Activated naive CD4-positive, alpha-beta T cell treated with Interleukin-2 at 50 U/mL for 16 hours (primary cell): ENCODE measurements around the gene TENM4.
A peak's percentile ranks its signal among the peaks of the same experiment; 100 is the strongest.

Experiments used
- DNase-seq: peaks from one replicate; pipeline ENCODE4 v3.0.0-alpha.2; 2020

The TENM4 gene

GRCh38 chr11:78715639-78716311, 725.1 kb downstream of the TENM4 start:
- DNase-seq: peak; percentile 12

DNA sequence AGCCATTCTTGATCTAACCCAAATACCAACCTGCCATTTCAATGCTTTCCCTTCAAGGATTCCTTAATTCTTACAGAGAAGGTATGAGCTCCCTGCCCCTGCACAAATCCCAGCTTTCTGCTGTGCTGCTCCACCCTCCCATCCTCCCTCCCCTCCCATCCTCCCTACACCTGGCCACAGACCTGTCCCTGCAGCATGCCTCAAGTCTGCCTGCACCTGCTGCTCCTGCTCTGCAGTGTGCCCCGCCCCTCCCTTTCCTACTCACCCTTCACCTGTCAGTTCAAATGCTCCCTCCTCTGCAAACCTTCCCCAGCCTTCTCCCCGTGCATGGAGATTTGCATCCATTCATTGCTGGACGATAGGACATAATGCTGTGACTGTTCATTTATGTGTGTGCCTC, 726.3 kb downstream of the TENM4 start:
- DNase-seq: no peak

DNA sequence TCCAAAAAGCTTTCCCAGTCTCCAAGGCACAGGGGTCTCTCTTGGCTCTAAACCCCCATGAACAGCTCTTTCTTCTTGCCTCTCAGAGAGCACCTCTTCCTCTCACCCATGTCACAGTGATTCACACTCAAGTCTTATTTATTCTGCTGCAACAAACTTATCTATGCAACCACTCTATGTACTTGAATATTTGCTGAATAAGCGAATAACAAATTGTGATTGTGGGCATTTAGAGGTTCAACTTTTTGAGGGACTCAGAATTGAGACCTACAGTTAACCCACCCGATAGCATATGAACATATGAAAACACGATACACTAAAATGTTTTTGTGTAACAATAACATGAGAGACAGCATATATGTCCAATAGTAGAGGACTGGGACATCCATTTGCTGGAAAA, 729.1 kb downstream of the TENM4 start:
- DNase-seq: no peak

DNA sequence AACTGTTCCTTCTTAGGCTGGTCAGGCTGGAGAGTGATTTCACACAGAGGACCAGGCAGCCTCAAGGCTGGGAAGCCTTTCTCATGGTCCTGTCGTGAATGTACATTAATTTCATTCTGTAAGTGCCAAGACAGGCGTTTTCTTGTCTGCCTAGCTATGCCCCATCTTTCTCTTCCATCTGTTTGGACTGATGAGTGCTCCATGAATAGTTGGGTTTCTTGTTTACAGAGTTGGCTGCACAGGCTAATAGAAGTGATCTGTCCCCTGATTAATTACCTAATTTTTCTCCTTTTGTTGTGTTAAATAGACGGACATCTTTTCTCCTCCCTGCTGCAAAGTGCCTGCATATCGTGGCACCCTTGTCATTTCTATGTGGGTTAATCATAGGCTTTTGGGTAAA, 730.4 kb downstream of the TENM4 start:
- no peak for DNase-seq

DNA sequence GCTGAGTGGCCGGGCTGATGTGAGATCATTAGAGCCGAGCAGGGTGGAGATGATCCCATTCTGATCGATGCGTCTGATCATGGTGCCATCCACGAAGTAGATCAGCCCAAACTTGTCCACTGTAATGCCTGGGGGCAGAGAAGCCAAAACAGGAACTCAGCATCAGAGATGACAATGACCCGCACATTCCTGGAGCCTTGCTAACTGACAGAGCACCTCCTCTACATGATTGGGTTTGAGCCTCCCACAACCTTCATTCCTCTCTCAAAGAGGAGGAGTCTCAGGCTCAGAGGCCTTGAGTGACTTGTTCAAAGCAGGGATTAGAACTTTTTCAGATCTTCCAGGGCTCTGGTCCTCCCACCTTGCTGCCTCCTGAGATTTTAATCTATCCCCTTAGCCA, 732.4 kb downstream of the TENM4 start:
- no peak for DNase-seq

DNA sequence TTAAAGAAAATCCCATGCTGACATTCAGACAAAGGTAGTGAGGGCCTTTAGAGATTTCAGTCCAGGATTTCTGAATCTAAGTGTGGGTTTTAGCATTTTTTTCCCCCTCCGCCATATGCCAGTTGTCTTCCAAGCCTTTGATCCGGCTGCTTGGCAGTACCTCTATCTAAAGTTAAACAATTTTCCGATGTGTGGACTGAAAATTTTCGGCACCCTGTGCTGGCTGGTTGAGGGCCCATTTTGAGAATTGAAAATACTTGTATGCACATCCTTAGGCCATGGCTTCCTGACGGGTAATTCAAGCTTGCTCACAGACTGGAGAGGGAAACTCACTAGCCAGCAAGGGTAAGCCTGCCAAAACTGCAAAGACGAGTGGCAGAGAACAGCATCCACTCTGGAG, 734.3 kb downstream of the TENM4 start:
- no peak for DNase-seq

- DNase-seq: no peak
Measured at GRCh38 chr11:78704811-78705210, 736.0 kb downstream of the TENM4 start.

DNA sequence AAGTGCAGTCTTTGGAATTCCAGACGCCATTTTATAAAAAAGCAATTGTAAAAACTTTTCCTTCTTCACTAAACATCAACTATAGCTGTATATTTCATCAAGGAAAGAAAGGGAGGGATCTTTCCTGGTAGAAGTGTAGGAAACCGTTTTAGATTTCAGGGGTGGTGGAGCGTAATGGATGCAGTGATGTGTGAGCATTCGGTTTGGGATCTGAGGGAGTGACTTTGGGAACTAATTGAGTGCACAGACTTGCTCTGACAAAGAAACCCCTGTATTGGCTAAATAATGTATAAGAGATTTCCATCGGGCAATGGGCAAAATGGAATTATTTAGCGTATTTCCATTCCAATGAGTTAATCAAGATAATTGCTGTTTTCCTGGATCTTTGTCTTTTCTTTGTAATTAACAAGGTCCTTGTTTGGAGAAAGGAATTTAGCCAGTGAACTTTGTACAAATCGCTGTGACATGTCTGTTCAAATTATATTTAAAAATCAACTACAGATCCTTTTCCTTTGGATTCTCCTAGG, 741.2 kb downstream of the TENM4 start:
- DNase-seq: no peak

- DNase-seq: no peak
Measured at GRCh38 chr11:78698612-78699011, 742.2 kb downstream of the TENM4 start.

GRCh38 chr11:78696177-78696576, 744.7 kb downstream of the TENM4 start:
- no peak for DNase-seq

DNA sequence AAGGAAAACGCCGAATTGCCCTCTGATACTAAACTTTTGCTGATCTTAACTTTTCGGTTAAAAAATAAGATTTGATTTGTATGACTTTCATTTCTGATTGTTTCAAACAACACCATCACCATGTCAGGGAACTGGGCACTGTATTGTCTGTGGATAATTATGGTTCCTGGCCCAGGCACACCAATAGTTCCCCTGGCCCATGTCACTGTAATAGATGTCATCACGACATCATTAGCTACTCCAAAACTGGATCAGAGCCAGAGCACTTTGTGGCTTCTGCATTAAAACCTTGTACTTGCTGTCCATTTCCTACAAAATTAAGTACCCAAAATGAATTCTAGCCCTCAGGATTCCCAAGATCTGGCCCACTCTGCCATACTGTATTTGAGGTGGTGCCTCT, 746.7 kb downstream of the TENM4 start:
- no peak for DNase-seq

- DNase-seq: no peak
Measured at GRCh38 chr11:78691215-78691614, 749.6 kb downstream of the TENM4 start.

DNA sequence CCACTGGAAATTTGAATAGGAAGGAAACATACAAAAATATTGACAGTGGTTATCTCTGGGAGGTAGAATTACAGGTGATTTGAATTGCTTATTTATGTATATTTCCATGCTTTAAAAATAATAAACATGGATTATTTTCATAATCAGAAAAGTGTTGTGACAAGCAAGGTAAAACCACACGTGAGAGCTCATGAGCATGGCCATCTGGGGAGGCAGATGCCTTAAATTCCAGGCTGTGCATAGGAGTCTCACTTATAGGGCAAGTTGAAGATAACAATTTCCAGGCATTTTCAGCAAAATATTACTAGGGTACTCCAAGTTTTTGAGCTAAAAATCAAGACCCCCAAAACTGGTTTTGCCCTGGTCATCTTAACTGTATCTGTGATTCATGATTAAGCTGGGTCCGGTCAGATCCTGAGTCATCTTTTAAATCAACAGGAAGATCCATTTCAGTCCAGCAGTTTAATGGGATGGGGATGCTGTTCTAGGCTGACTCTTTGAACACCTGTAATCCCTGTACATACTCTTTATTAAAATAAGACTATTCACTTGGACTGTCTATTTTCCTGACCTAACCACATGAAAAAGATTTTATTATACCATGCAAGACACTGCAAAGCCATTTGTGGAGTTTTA, 750.4 kb downstream of the TENM4 start:
- DNase-seq: no peak

DNA sequence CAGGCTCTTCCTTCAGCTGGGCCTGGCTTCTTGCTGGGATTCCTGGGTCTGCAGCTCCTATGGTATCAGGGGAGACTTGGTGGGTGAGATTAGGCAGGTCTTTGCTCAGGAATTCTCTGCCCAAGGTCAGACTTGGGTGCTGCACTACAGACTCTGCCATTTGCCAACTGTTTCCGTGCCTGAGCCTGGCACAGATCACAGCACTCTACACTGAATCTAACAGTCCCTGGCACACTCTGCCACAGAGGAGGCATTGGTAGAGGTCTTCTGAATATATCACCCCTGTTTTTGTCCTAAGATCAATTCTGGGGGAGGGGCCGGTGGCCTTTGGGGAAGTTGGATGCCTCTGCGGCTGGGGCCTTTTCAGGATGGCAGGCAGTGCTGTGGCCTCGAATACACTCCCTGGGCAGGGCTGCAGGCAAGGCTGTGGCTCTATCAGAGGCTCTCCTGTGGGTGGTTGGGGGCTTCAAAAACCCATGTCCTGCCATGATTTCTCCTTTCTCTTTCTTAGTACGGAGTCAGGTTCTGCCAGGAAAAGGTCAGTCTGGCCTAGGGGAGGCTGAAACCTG, 751.2 kb downstream of the TENM4 start:
- no peak for DNase-seq

DNA sequence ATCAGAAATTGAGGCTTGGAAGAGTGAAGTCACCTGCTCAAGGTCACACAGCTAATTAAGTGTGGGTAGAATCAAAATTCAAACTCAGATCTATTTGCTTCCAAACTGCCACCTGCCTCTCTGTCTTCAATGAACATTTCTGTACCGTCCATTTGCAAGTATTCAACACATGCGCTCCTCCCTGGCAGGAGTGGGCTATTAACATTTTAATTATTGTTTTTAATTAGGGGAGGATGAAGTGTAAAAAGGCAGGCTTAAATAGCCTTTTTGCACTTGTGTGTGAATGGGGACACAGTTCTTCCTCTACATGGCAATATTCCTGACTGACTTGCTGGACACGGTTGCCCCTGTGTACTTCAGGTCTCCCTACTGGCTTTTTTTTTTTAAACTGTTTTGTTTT, 751.7 kb downstream of the TENM4 start:
- no peak for DNase-seq

- DNase-seq: no peak
Measured at GRCh38 chr11:78688460-78688859, 752.4 kb downstream of the TENM4 start.

- no peak for DNase-seq
Measured at GRCh38 chr11:78685156-78685555, 755.7 kb downstream of the TENM4 start.

GRCh38 chr11:78684377-78684776, 756.5 kb downstream of the TENM4 start:
- DNase-seq: no peak

DNA sequence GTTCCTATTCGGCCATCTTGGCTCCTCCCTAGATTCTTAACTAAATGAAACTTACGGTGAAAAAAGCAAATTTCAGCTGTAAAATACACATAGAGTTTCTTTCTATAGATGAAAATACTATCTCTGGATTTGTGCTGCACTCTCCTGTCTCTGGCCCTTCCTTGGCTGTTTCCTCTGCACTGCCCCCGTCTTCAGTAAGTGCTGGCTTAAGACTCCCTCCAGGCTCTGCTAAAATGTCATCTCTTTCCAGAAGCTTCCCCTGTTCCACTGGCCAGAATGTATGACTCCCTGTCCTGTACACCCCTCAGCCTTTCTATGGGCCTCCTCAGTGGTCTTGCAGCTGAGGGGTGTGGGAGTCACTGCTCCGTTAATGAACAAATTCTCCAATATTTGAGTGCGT, 757.1 kb downstream of the TENM4 start:
- no peak for DNase-seq

DNA sequence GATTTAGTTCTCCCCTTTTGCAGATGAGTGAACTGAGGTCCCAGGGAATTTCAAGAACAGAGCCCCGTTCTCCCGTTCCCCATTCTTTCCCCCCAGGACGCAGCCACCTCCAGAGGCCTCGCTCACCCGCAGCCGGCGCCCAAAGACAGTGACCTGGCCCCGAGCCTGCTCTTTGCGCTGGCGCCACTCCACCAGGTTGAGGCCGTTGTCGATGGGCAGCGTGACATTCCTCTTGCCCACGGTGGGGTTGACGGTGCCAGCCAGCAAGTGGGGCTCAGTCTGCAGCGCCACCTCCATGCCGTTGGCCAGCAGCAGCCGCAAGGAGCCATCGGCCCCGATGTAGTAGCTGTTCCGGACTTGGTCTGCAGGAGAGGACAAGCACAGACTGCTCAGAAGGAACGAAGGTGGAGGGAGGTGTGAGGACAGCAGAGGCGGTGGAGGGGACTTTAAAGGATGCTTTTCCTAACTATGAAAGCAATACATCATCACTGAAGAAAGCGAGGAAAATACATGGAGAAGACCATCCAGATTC, 764.7 kb downstream of the TENM4 start:
- DNase-seq: no peak

DNA sequence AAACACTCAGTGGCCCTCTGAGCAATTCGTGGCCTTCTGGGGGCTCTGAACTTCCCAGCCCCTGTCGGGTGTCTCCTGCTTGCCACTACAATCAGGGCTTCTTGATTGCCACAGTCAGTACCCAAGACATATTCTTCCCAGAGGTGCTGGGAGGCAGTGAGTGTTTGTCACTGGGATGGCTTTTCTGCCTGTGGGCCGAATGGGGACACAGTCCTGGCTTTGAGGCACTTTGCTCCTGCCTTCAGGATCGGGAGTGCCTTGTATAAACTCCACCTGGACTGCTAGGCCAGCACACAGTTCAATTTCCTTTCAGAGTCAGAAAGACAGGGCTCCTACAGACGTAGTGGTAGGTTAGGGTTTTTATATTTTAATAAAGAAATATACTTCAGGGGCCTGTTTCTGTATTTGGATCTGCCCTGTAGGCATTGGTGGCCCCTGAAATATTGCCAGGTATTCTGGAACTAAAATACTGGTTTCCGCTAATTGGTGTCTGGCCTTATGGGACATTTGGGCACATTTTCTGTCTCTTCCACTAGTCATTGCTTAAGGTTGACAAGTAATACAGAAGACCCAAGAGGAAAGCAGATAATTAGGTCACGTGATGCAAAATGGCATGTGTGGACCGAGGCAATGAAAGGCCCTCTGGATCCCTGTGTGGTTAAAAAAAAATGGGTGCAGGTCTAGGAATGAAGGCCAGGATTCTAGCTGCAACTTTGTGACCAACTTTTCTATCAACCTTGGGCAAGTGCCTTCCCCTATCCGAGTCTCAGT, 767.8 kb downstream of the TENM4 start:
- DNase-seq: no peak

DNA sequence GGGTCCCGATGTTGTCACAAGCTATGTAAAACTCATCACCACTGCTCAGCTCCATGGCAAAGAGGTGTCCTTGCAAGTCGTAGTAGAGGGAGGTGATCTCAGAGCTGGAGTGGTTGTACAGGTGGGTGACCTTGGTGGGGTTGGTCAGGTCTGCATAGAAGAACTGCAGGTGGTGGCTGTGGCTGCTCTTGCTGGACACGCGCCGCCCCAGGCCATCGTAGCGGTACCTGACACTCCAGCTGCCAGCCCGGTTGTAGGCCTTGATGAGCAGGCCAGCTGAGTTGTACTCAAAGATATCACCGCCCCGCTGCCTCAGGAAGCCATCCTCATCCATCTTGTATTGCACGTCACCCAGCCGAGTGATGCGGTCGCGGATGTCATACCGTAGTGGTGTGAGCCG, 771.6 kb downstream of the TENM4 start:
- no peak for DNase-seq

- no peak for DNase-seq
Measured at GRCh38 chr11:78667461-78667860, 773.4 kb downstream of the TENM4 start.
